NOMO-1 (cell line): ENCODE measurements around the gene ANKRD33B.
A peak's percentile ranks its signal among the peaks of the same experiment; 100 is the strongest.
"Not testable (repeated sequence)": the region's sequence is repeated elsewhere in the genome, so short reads cannot be mapped to it uniquely, and the experiment has no call there.

ENCODE experiments used
- DNase-seq, 2 experiments: peaks; one replicate each; lab custom pipeline; 2025; ENCODE audit not compliant: unreplicated experiment in 2 of 2; lab: John Stamatoyannopoulos, UW

ANKRD33B gene

GRCh38 chr5:10653751-10654400, 90.0 kb downstream of the ANKRD33B start:
- no peak for DNase-seq

- no peak for DNase-seq
Observed at GRCh38 chr5:10654566-10654965, 90.7 kb downstream of the ANKRD33B start.

DNA sequence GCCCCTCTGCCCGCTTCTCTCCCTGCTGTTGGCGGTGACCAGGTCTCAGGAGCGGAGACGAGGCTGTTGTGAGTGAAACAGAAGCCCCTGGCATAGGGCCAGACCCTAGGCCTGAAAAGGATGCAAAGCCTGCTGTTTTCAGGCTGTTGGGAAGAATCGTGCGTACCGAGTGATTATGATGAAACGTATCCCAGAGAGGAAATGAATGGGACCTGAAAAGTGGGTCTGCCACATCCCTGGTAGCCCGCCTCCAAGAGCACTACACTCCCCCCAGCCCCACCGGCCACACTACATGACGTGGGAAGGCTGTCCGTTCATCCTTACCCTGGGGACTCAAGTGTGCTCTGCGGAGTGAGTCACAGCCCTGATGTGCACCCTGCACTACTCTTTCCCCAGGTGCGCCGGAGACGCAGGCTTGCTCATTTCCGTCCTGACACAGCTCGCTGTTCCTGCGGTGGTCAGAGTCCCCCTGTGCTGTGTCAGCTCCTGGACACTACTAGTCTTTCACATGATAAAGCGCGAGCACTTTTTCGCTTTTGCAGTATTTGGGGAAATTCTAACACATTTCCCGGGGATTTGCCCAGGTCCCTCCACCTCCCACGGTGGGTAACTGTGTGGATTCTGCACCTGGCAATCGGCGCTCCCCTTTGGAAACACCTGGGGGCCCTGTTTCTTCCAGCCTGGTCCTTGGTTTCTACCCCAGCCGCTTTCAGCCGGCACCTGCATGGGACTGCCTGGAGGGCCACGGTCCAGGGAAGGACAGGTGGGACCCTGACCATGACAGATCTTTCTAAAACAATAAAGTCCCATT, 91.5 kb downstream of the ANKRD33B start:
- no peak for DNase-seq

GRCh38 chr5:10655972-10656830, 92.3 kb downstream of the ANKRD33B start:
- no peak for DNase-seq

- no peak for DNase-seq
Observed at GRCh38 chr5:10658265-10658664, 94.4 kb downstream of the ANKRD33B start.

- DNase-seq, result no peak
Observed at GRCh38 chr5:10660135-10660534, 96.3 kb downstream of the ANKRD33B start.

GRCh38 chr5:10660720-10661387, 97.0 kb downstream of the ANKRD33B start:
- no peak for DNase-seq

GRCh38 chr5:10661401-10661800, 97.5 kb downstream of the ANKRD33B start:
- no peak for DNase-seq

- no peak for DNase-seq
Observed at GRCh38 chr5:10662083-10662482, 98.2 kb downstream of the ANKRD33B start.

DNA sequence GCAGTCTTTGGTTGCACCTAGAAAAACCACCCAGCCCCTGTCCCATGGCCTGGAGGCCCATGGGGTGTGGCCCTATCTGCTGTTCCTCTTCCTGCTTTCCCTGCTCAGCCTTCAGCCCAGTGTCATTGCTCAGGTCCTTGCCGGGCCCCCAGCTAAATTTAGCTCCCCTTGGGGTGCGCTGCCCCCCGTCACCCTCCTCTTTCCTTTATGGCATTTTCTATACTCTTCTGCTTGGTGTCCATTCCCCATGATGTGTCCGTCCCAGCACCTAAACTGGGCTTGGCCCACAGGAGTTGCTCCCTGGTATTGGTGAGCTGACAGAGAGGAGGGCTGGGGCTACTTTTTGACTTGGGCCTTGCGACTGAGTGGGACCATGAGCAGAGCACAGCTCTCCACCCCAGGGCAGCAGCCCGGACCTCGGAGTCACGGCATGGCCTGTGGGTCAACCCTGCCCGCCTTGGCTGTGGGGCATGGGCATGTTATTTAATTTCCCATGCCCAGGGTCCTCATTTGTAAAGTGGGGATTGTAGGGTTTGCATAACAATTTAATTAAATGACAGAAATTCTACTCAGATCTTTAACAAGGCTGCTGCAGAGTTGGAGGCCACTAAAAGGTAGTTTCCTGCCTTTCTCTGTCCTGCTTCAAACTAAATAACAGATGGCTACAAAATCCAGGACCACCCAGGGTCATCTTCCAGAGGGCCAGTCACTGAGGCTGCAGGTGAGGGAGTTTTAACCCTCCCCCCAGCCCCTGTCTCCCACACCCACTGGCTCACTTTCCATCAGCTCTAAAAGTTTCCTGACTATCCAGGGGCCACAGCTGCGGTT, 99.0 kb downstream of the ANKRD33B start:
- DNase-seq, result peak; percentile 46 to 63

GRCh38 chr5:10663489-10664179, 99.8 kb downstream of the ANKRD33B start:
- no peak for DNase-seq

GRCh38 chr5:10664180-10664769, 100.4 kb downstream of the ANKRD33B start:
- DNase-seq, result not testable (repeated sequence)

DNA sequence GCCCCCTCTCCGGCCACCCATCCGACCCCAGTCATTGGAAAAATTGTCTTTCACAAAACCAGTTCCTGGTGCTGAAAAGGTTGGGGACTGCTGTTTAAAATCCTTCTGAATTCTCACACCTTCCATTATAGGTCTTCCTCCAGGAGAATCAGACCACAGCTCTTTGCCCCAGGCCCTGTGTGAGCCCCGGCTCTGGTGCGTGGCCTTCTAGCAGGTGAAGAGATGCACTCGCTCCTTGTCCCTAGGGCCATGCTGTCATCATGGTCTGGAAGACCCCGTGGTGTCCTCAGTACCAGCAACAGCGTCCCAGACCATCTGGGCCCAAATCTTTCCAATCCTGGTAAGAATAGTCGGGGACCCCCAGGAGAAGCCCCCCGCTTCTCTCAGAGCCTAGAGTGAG, 101.9 kb downstream of the ANKRD33B start:
- no peak for DNase-seq

- no peak for DNase-seq
Observed at GRCh38 chr5:10666531-10667299, 102.8 kb downstream of the ANKRD33B start.

DNA sequence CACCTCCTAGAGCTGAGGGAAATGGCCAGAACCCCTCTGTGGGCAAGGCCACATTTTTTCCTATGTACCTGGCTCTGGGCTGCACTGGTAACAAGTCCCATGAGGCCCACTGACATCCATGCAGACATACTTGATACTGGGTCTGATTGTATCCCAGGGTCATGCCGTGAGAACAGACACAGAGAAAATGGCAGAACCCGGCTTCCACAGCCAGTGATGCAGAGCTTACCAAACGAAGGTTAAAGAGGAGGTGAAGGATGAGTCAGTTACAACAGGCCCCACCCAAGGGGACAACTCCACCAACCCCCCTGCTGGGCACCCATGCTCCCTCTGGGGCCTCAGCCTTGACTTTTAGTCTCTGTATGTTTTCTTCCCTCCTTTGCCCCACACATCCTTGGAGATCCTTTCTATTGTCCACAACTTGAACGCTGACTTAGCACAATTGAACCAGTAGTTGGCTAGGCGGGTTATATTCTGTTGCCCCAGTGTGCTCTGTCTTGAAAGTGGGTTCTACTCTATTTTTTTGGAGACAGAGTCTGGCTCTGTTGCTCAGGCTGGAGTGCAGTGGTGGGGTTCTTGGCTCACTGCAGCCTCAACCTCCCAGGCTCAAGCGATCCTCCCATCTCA, 103.7 kb downstream of the ANKRD33B start:
- DNase-seq, result no peak

DNA sequence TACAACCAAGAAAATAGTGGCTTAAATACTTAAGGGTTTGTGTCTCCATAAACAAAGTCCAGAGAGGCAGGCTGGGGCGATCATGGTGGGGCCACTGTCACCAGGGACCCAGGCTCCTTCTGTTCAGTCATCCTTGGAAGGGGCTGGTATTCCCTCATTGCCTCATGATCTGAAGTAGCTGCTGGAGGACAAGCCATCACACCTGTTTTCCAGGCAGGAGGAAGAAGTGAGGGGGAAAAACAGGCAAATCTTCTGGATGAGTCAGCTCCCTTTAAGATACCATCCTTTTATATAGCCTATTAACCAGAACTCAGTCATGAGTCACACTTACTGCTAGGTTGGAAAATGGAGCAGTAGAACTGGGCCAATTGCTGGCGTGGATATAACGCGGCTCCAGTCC, 104.8 kb downstream of the ANKRD33B start:
- DNase-seq, result no peak

GRCh38 chr5:10669983-10670382, 106.1 kb downstream of the ANKRD33B start:
- DNase-seq, result no peak
